Neural progenitor cell (in vitro differentiated cells): ENCODE data around the gene TRAK1.
"Not testable (repeated sequence)": the region's sequence is repeated elsewhere in the genome, so short reads cannot be mapped to it uniquely, and the experiment has no call there.

Source experiments
- CTCF ChIP-seq: fragments of 200-600 bp; sonication (generic); IDR thresholded peaks from 2 replicates; pipeline ENCODE4 v1.5.1; 2017; ENCODE audit warnings: antibody characterized with exemption, mild to moderate bottlenecking
- EZH2phosphoT487 ChIP-seq: fragments of 200-600 bp; sonication (generic); IDR thresholded peaks from 2 replicates; pipeline ENCODE4 v1.6.1; 2017; ENCODE audit warnings: antibody characterized with exemption

GRCh38 chr3:42048526-42048925 is 42.6 kb upstream of the TRAK1 start:
- TF ChIP-seq CTCF, EZH2phosphoT487: not testable (repeated sequence)
